GM12874 (cell line): ENCODE results near the gene ARG2.

ENCODE experiments used
- CTCF ChIP-seq: IDR thresholded peaks from 2 replicates; pipeline ENCODE4 v1.5.1; 2011; ENCODE audit warnings: low read depth, mild to moderate bottlenecking, control low read depth, low read length, moderate library complexity; ENCODE audit not compliant: insufficient read depth

ARG2 gene

DNA sequence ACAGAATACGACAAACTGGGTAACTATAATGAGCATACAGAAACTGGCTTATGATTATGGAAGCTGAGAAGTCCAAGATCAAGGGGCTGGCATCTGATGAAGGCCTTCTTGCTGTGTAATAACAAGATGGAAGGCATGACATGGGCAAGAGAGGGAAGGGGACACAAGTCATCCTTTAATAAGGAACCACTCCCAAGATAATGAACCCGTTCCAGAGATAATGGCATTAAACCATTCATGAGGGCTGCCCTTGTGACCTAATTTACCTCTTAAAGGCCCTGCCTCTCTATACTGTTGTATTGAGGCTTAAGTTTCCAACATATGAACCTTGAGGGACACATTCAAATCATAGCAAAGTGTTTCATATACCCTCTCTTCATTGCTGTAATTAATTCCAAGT, 59.3 kb downstream of the ARG2 start:
- TF ChIP-seq CTCF, result no peak

DNA sequence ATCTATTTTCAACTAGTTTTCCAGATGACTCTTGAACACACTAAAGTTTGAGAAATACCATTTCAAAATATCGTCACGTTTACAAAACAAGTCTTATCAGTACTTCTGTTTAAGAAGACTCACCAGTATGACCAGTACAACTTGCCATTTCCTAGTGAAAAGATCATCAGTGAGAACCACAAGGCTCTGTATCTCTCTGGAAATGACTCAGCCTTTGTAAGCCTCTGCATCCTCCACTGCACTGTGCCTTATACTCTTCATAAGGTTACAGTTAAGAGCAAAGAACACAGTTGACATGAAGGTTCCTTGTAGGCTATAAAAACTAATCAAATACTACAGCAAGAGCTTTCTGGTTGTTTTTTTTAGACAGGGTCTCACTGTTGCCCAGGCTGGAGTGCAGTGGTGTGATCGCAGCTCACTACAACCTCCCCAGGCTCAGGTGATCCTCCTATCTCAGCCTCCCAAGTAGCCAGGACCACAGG, 60.4 kb downstream of the ARG2 start:
- no peak for TF ChIP-seq CTCF

DNA sequence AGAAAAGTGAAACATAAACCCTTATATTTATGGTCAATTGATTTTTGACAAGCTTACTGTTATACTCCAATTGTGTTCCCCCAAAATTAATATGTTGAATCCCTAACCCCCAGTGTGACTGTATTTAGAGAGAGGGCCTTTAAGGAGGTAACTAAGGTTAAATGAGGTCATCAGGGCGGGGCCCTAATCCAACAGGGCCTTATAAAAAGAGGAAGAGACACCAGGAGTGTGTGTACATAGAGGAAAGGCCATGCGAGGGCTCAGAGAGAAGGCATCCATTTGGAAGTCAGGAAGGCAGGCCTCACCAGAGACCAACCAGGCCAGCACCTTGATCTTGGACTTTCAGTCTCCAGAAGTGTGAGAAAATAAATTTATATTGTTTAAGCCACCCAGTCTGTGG, 61.2 kb downstream of the ARG2 start:
- no peak for TF ChIP-seq CTCF

DNA sequence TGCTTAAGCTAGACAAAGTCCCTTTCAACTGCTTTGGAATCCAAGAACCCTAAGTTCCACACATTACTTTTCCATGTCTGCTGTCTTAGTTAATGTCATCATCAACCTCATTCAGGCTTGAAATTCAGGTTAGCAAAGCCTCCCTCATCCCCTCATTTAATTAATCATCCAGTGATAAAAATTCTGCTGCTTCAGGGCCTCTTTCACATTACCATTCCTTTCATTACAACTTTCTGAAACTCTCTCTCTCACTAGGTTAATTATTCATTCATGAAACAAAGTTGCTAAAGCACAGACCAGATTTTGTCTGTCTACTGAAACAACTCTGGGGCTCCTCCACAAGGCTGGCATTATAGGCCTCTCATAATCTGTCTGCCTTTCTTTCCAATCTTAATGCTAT, 64.1 kb downstream of the ARG2 start:
- TF ChIP-seq CTCF, result no peak

DNA sequence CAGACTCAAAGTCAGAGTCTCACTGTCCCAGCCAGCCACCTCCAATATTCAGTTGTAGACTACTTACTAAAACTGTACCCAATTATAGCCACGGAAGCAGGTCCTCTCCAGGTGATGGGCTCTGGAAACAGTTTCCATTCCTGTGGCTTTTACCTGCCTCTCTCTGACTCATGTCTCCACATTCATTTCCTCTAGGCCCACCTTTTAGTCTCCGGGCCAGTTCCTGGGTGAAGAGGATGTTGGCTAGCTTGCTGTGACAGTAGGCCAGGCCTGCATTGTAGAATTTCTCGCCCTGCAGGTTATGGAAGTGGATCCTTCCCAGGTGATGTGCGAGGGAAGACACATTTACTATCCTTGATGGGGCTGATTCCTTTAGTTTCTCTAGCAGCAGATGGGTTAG, 70.3 kb downstream of the ARG2 start:
- no peak for TF ChIP-seq CTCF

GRCh38 chr14:67694791-67695393, 75.2 kb downstream of the ARG2 start:
- TF ChIP-seq CTCF, result no peak

DNA sequence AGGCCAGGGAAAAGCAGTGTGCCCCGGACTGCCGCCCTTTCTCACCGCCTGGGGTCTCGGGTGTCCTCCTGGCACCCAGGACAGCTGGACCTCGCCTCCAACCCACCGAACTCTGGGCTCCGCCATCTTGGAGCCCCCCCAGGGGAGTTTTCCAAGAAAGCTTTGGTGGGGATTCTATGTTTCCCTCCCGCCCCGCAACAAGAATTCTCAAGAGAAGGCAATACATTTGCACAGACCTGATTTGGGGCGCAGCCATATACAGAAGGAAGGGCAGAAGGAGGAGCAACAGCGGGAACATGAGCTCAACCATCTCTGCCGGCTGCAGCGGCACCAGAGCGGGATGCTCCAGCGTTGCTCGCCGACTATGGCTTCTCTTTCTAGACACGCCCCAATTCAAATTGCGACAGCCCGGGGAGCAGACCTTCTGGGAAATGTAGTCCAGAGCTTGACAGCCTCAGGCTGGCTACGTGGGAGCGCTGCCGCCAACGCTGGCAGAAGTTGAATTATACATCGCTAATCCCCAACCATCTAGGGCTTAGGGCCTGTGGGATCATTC, 75.8 kb downstream of the ARG2 start, which contains the start of gene RDH11:
RDH11 (minus strand) TSS at position 371 of the 556 bp plus-strand sequence; CDS start at position 310, 61 bp downstream.
- TF ChIP-seq CTCF, result no peak
